Measurements from ENCODE around the gene ZDHHC3.
A peak's percentile ranks its signal among the peaks of the same experiment; 100 is the strongest.
"Not testable (repeated sequence)": the region's sequence is repeated elsewhere in the genome, so short reads cannot be mapped to it uniquely, and the experiment has no call there.

Gene ZDHHC3

GRCh38 chr3:44999782-45000181 is 23.8 kb upstream of the ZDHHC3 start:
- DNase-seq (ENCODE audit: low read depth) = no peak

GRCh38 chr3:44996556-44996969 is 20.6 kb upstream of the ZDHHC3 start:
- H3K4me3 ChIP-seq (ENCODE audit: low read depth, low read length) = no peak overlapping the region
- no peak for DNase-seq (ENCODE audit: low read depth)

More at GRCh38 chr3:44999782-45000181, 23.8 kb upstream of the ZDHHC3 start:
- H3K4me3 ChIP-seq (ENCODE audit: low read depth, low read length) = no peak overlapping the region

GRCh38 chr3:44995142-44995770 is 19.3 kb upstream of the ZDHHC3 start:
- H3K4me3 ChIP-seq (ENCODE audit: low read depth, low read length) = no peak overlapping the region
- DNase-seq (ENCODE audit: low read depth) = peak; percentile 56

- H3K4me3 ChIP-seq (ENCODE audit: low read depth, low read length) = no peak overlapping the region
- DNase-seq (ENCODE audit: low read depth) = no peak
Measured at GRCh38 chr3:44993471-44994205, 17.7 kb upstream of the ZDHHC3 start.

GRCh38 chr3:44992555-44993470 is 16.8 kb upstream of the ZDHHC3 start:
- no peak overlapping the region for H3K4me3 ChIP-seq (ENCODE audit: low read depth, low read length)
- no peak for DNase-seq (ENCODE audit: low read depth)

- H3K4me3 ChIP-seq (ENCODE audit: low read depth, low read length) = no peak overlapping the region
- no peak for DNase-seq (ENCODE audit: low read depth)
Measured at GRCh38 chr3:44991326-44991725, 15.4 kb upstream of the ZDHHC3 start.

- no peak for DNase-seq (ENCODE audit: low read depth)
- H3K4me3 ChIP-seq (ENCODE audit: low read depth, low read length) = no peak overlapping the region
Measured at GRCh38 chr3:44989636-44990373, 13.8 kb upstream of the ZDHHC3 start.

- no peak for DNase-seq (ENCODE audit: low read depth)
- H3K4me3 ChIP-seq (ENCODE audit: low read depth, low read length) = no peak overlapping the region
Measured at GRCh38 chr3:44989141-44989540, 13.2 kb upstream of the ZDHHC3 start.

GRCh38 chr3:44988073-44988472 is 12.1 kb upstream of the ZDHHC3 start:
- H3K4me3 ChIP-seq (ENCODE audit: low read depth, low read length) = no peak overlapping the region
- no peak for DNase-seq (ENCODE audit: low read depth)

- H3K4me3 ChIP-seq (ENCODE audit: low read depth, low read length) = no peak overlapping the region
- no peak for DNase-seq (ENCODE audit: low read depth)
Measured at GRCh38 chr3:44987332-44987731, 11.4 kb upstream of the ZDHHC3 start.

GRCh38 chr3:44986330-44986729 is 10.4 kb upstream of the ZDHHC3 start:
- not testable (repeated sequence) for DNase-seq (ENCODE audit: low read depth)

GRCh38 chr3:44984335-44984734 is 8.4 kb upstream of the ZDHHC3 start:
- no peak for DNase-seq (ENCODE audit: low read depth)
- H3K4me3 ChIP-seq (ENCODE audit: low read depth, low read length) = no peak overlapping the region

More at GRCh38 chr3:44986330-44986729, 10.4 kb upstream of the ZDHHC3 start:
- H3K4me3 ChIP-seq (ENCODE audit: low read depth, low read length) = not testable (repeated sequence)

GRCh38 chr3:44983484-44983941 is 7.5 kb upstream of the ZDHHC3 start:
- no peak for DNase-seq (ENCODE audit: low read depth)

GRCh38 chr3:44982817-44983216 is 6.8 kb upstream of the ZDHHC3 start:
- no peak for DNase-seq (ENCODE audit: low read depth)
- no peak overlapping the region for H3K4me3 ChIP-seq (ENCODE audit: low read depth, low read length)

More at GRCh38 chr3:44983484-44983941, 7.5 kb upstream of the ZDHHC3 start:
- no peak overlapping the region for H3K4me3 ChIP-seq (ENCODE audit: low read depth, low read length)

- DNase-seq (ENCODE audit: low read depth) = no peak
- no peak overlapping the region for H3K4me3 ChIP-seq (ENCODE audit: low read depth, low read length)
Measured at GRCh38 chr3:44981751-44982150, 5.8 kb upstream of the ZDHHC3 start.

- DNase-seq (ENCODE audit: low read depth) = no peak
- H3K4me3 ChIP-seq (ENCODE audit: low read depth, low read length) = no peak overlapping the region
Measured at GRCh38 chr3:44981220-44981619, 5.2 kb upstream of the ZDHHC3 start.

GRCh38 chr3:44974416-44974815 is 1.6 kb downstream of the ZDHHC3 start:
- DNase-seq (ENCODE audit: low read depth) = no peak
- peak overlapping the region; percentile 94 for H3K4me3 ChIP-seq (ENCODE audit: low read depth, low read length)

- no peak overlapping the region for H3K4me3 ChIP-seq (ENCODE audit: low read depth, low read length)
- DNase-seq (ENCODE audit: low read depth) = no peak
Measured at GRCh38 chr3:44970926-44971490, 5.0 kb downstream of the ZDHHC3 start.

GRCh38 chr3:44969828-44970179 is 6.2 kb downstream of the ZDHHC3 start:
- H3K4me3 ChIP-seq (ENCODE audit: low read depth, low read length) = no peak overlapping the region
- no peak for DNase-seq (ENCODE audit: low read depth)

Measured in skeletal muscle cell (primary cell).